Spinal cord (tissue), 10 donors: ENCODE results near the gene GPR3. TPM values are rescaled to one million over a fixed set of nuclear protein-coding genes. Genes with fewer than 3 reads are reported as not detected.

Experiments
- DNase-seq, 6 donors: peaks; one replicate each; pipeline versions ENCODE4 v3.0.0 to v3.0.0-alpha.2; 2013 to 2015; ENCODE audit warnings: low spot score in 6 of 6, low read depth in 4 of 6
- H3K27ac ChIP-seq: one replicate; pipeline ENCODE4 v1.5.1; 2013; ENCODE audit warnings: low read depth, low read length, control low read depth
- H3K27me3 ChIP-seq: one replicate; pipeline ENCODE4 v1.6.1; 2013; ENCODE audit warnings: low read length; ENCODE audit not compliant: control insufficient read depth, insufficient read depth
- H3K36me3 ChIP-seq: one replicate; pipeline ENCODE4 v1.6.1; 2013; ENCODE audit warnings: low read length; ENCODE audit not compliant: control insufficient read depth, insufficient read depth
- H3K4me1 ChIP-seq: one replicate; pipeline ENCODE4 v1.6.1; 2013; ENCODE audit warnings: low read length; ENCODE audit not compliant: control insufficient read depth, insufficient read depth
- H3K4me3 ChIP-seq: one replicate; pipeline ENCODE4 v1.5.1; 2013; ENCODE audit warnings: low read depth, low read length, control low read depth
- H3K9me3 ChIP-seq: one replicate; pipeline ENCODE4 v1.6.1; 2013; ENCODE audit warnings: low read length; ENCODE audit not compliant: control insufficient read depth, insufficient read depth
- WGBS: methylation state at CpG from one replicate; pipeline ENCODE4 v1.1.5; 2013; ENCODE audit warnings: missing lambda C conversion rate; ENCODE audit not compliant: insufficient coverage; 5-methylcytosine and 5-hydroxymethylcytosine counted together
- polyA plus RNA-seq, 2 donors: library from polyadenylated mRNA; unstranded; fragments of 120-200 nt; gene quantifications; one replicate each; pipeline ENCODE4 v1.2.1, GENCODE V29; 2013; ENCODE audit not compliant: insufficient read length in 2 of 2
- total RNA-seq, 2 donors: library from RNA; depleted of rRNA in 1 of 2; stranded (reverse); fragments of 120-200 nt in 1 of 2; fragments of >200 nt in 1 of 2; gene quantifications; one replicate each; pipeline versions ENCODE4 v1.2.3 to v1.2.4, GENCODE V29; 2013 to 2014
- donor health status: healthy.

The GPR3 gene
- total and polyA plus RNA-seq, 4 donors: 0.66 to 3.6 (median 2.4) TPM

DNA sequence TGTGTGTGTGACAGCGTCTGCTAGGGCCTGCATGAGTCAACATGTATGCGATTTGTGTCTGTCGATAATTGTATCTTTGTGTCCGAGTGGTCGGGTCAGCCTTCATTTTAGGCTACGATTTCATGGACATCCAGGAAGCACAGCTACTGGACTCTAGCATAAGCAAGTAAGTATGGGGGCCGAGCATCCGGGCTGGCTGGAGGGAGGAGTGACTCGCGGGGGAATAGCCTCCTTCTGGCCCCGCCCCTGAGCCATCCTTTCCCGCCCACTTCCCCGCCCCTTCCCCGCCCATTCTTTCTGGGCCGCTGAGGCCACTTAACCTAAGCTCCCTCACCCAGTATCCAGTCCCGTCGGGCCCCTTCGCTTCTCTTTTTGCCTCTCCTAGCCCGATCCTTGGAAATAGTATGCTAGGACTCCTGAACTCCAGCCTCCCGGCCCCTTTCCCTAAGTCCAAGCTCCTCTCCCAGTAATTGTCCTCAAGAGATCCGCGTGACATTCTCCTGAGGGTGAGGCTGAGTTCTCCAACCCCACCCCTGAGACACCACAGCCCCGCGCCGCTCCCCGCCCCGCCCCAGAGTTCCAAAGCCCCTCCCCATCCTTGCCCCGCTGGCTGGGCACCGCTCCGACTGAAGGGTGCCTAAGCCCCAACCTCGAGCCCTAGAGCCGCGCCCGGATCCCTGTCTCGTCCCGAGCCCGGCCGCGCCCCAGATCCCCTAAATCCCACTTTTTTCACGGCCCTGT lies 26.9 kb upstream of the GPR3 start:
- H3K27me3 ChIP-seq: peaks cover 13% of the 10 kb centered on the region
- peak in 3 of 6 donors; percentile 56 to 91 (median 80) for DNase-seq
- no peaks in the 10 kb centered on the region for H3K9me3 ChIP-seq
- peak overlapping the region; percentile 96 for H3K27ac ChIP-seq
- WGBS: 6% methylated on average over 40 of the region's 40 CpGs
- peaks cover 10% of the 10 kb centered on the region for H3K36me3 ChIP-seq
- peaks cover 30% of the 10 kb centered on the region for H3K4me1 ChIP-seq
- peak overlapping the region; percentile 72 for H3K4me3 ChIP-seq

GRCh38 chr1:27366113-27366410 lies 26.4 kb upstream of the GPR3 start:
- Histone ChIP-seq H3K4me3 (peak overlapping the region; percentile 72), H3K27me3 (peaks cover 13% of the 10 kb centered on the region), H3K4me1 (peaks cover 25% of the 10 kb centered on the region), H3K27ac (peak overlapping the region; percentile 96), H3K36me3 (peaks cover 9% of the 10 kb centered on the region), H3K9me3 (no peaks in the 10 kb centered on the region)
- 0% methylated on average over 30 of the region's 30 CpGs for WGBS
- DNase-seq: peak in 3 of 6 donors; percentile 44 to 87 (median 69)

GRCh38 chr1:27366411-27367159 lies 25.8 kb upstream of the GPR3 start, which contains the start of gene MAP3K6:
Gene MAP3K6 (minus strand): TSS chr1:27366961. CDS start chr1:27366597, 364 bp downstream.
- peak in 3 of 6 donors; percentile 19 to 75 (median 31) for DNase-seq
- peaks cover 5% of the 10 kb centered on the region for H3K36me3 ChIP-seq

GRCh38 chr1:27367160-27367650 lies 25.2 kb upstream of the GPR3 start:
- Histone ChIP-seq H3K4me1 (peaks cover 25% of the 10 kb centered on the region), H3K27ac (peak overlapping the region; percentile 92)
- WGBS: 35% methylated on average over 8 of the region's 8 CpGs

More at GRCh38 chr1:27366411-27367159, 25.8 kb upstream of the GPR3 start, which contains the start of gene MAP3K6:
- peaks cover 13% of the 10 kb centered on the region for H3K27me3 ChIP-seq
- peaks cover 25% of the 10 kb centered on the region for H3K4me1 ChIP-seq
- under 1% methylated on average over 67 of the region's 67 CpGs for WGBS
- H3K4me3 ChIP-seq: peak within 1 kb of the TSS; percentile 72
- no peaks in the 10 kb centered on the region for H3K9me3 ChIP-seq
- peak within 1 kb of the TSS; percentile 96 for H3K27ac ChIP-seq

DNA sequence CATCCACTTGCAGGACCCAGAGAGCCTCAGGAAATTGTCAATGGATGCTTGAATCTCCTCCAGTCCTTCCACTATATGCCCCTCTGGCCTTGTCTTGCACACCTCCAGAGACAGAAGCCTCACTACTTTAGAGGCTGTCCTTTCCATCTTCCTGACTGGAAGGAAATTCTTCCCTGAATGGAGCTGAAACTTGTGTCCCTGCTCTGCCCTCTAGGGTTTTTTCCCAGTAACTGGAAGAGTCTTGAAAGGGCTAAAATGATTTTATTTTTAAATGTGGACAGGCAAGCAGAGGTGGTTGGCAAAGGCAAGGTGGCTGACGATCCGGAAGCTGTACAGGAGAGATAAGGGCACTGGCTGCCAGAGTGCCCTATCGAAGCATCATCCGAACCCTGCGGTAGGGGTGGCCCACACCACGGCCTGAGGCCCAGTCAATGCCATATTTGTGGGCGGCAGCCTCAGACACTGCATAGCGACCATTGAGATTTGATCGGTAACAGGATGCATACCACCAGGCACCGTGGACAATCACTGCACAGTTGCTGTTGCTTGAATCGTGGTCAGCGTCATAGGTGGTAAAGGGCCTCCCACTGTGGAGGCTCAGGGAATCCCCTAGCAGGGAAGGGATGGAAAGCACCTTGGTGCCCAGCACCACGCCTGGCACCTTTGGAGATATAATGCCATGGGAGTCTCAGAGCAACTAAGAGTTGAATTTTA lies 23.4 kb upstream of the GPR3 start:
- peaks cover 13% of the 10 kb centered on the region for H3K27me3 ChIP-seq
- WGBS: 76% methylated on average over 13 of the region's 13 CpGs
- H3K36me3 ChIP-seq: peaks cover 2% of the 10 kb centered on the region
- peaks cover 25% of the 10 kb centered on the region for H3K4me1 ChIP-seq
- H3K4me3 ChIP-seq: no peak overlapping the region
- H3K27ac ChIP-seq: no peak overlapping the region
- no peak for DNase-seq
- H3K9me3 ChIP-seq: no peaks in the 10 kb centered on the region

More at GRCh38 chr1:27367160-27367650, 25.2 kb upstream of the GPR3 start:
- Histone ChIP-seq H3K4me3 (peak overlapping the region; percentile 61), H3K36me3 (peaks cover 5% of the 10 kb centered on the region), H3K27me3 (peaks cover 13% of the 10 kb centered on the region), H3K9me3 (no peaks in the 10 kb centered on the region)
- no peak for DNase-seq

DNA sequence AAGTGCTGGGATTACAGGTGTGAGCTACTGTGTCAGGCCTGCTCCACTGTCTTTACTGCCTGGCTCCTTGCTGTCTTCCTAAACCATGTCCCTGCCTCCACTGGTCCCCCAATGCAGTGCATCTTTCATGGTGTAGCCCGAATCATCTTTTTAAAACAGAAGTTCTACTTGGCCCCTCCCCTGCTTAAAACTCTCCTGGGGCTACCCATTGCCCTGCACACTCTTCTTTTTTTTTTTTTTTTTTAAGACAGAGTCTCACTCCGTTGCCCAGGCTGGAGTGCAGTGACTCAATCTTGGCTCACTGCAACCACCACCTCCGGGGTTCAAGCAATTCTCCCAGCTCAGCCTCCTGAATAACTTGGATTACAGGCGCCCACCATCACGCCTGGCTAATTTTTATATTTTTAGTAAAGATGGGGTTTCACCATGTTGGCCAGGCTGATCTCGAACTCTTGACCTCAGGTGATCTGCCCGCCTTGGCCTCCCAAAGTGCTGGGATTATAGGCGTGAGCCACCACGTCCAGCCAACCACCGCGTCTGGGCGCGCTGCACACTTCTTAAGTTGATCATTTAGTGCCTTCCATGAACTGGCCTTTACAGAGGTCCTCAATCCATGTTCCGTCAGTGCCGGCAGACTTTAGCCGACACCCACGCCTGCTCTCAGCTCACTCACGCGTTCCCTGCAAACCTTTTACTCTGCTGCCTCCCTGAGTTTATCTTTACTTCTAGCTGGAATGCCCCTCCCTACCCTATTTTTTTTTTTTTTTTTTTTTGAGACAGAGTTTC lies 20.2 kb upstream of the GPR3 start:
- Histone ChIP-seq H3K4me3 (no peak overlapping the region), H3K27me3 (peaks cover 6% of the 10 kb centered on the region), H3K36me3 (no peaks in the 10 kb centered on the region), H3K9me3 (no peaks in the 10 kb centered on the region), H3K27ac (no peak overlapping the region), H3K4me1 (peaks cover 1% of the 10 kb centered on the region)
- WGBS: 90% methylated on average over 13 of the region's 19 CpGs
- DNase-seq: no peak

DNA sequence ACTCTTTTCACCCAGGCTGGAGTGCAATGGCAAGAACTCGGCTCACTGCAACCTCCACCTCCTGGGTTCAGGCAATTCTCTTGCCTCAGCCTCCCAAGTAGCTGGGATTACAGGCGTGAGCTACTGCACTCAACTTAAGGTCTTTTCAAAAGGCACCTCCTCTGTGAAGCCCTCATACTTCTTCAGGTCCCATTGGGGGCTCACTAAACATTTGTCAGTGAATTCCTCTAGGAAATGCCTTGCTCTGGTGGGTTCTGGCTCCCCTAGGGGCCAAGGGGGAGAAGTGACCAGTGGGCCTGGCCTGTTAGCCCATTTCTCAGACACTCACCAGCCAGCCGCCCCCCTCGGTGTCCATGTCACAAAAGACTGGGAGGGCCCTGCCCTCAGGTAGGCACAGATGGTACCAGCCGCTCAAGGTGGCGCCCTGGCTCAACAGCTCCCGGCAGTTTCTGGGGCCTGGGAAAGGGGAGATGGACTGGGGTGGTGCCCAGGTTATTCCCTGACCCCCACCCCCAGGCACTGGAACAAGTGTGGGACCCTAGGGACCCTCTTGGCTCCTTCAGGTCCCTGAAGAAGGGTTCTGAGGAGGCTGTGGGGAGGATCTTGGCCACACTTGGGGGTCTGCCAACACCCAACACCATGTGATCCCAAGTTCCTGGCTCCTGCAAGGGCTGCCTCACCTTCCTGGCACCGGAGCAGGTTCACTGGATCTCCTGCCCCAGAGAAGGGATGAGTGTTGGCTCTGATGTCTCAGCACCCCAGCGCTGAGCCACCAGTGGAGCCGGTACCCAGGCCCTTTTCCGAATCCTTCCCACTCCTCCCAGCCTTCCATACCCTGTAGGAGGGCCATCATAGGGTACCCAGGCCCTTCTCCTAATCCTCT lies 19.4 kb upstream of the GPR3 start:
- no peaks in the 10 kb centered on the region for H3K27me3 ChIP-seq
- H3K9me3 ChIP-seq: no peaks in the 10 kb centered on the region
- no peak overlapping the region for H3K4me3 ChIP-seq
- H3K36me3 ChIP-seq: no peaks in the 10 kb centered on the region
- no peak for DNase-seq
- no peak overlapping the region for H3K27ac ChIP-seq
- H3K4me1 ChIP-seq: no peaks in the 10 kb centered on the region
- WGBS: 91% methylated on average over 9 of the region's 11 CpGs

DNA sequence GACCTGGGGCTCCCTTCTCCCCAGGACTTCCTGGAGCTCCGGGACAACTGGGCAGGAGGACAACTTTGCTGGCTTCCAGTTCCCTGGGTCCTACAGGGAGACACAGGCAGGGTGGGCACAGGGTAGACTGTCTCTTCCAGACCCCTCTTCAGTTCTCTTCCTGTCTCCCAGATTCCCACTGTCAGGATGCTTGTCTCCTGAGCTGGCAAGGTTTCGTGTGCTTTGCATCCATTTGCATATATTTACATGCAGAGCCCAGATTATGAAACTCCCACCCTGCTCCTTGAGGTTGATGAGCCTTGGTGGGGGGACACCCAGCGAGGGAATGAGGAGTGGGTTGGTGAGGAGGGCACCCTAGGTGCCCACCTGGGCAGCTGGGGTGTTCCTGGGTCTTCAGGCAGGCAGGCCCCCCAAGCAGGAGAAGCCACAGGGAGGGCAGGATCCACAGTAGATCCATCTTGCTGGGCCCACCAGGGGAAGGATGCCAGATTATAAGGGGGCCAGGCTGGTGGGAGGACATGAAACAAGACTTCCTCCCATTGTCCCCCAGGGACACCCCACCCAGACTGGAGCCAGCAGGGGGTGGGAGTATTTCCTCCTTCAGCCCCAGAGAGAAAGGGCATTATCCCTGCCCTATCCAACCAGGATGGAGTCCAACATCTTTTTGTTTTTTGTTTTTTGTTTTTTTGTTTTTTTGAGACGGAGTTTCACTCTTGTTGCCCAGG lies 17.9 kb upstream of the GPR3 start, which contains the start of gene FCN3:
Gene FCN3 (minus strand): TSS at position 463 of the 725 bp plus-strand sequence. CDS start 6 bp downstream, at position 457.
- no peak within 1 kb of the TSS for H3K27ac ChIP-seq
- 68% methylated on average over 2 of the region's 4 CpGs for WGBS

More for the DNA sequence above, 17.9 kb upstream of the GPR3 start, which contains the start of gene FCN3:
- H3K4me3 ChIP-seq: no peak within 1 kb of the TSS
- no peaks in the 10 kb centered on the region for H3K9me3 ChIP-seq
- no peaks in the 10 kb centered on the region for H3K27me3 ChIP-seq
- H3K36me3 ChIP-seq: no peaks in the 10 kb centered on the region
- H3K4me1 ChIP-seq: no peaks in the 10 kb centered on the region
- peak in 1 of 6 donors; percentile 56 for DNase-seq
